Upper lobe of left lung (tissue), 6 donors: ENCODE measurements around the gene EXOC3L4. TPM values are rescaled to one million over a fixed set of nuclear protein-coding genes. Genes with fewer than 3 reads are reported as not detected.
A peak's percentile ranks its signal among the peaks of the same experiment; 100 is the strongest.

ENCODE experiments used
- ATAC-seq, 2 donors: fragments of 200-7000 bp; cut with Tn5 transposase; one replicate each; pipeline ENCODE4 v1.9.1; 2022; ENCODE audit warnings: mild to moderate bottlenecking in 2 of 2, moderate library complexity in 2 of 2; ENCODE audit not compliant: low FRiP score in 2 of 2
- DNase-seq, 2 donors: peaks; one replicate each; pipeline ENCODE4 v3.0.0-alpha.2; 2019 to 2020
- H3K27ac ChIP-seq, 4 donors: fragments of 200-600 bp; sonication (generic); one replicate each; pipeline ENCODE4 v1.5.1; 2016 to 2019
- H3K27me3 ChIP-seq, 4 donors: fragments of 200-600 bp; sonication (generic); one replicate each; pipeline ENCODE4 v1.5.1; 2017 to 2019
- H3K36me3 ChIP-seq, 4 donors: fragments of 200-600 bp; sonication (generic); one replicate each; pipeline ENCODE4 v1.5.1; 2016 to 2019
- H3K4me1 ChIP-seq, 4 donors: fragments of 200-600 bp; sonication (generic); one replicate each; pipeline ENCODE4 v1.5.1; 2018 to 2019
- H3K4me3 ChIP-seq, 4 donors: fragments of 200-600 bp; sonication (generic); one replicate each; pipeline ENCODE4 v1.5.1; 2017 to 2019; ENCODE audit warnings: mild to moderate bottlenecking in 2 of 4, moderate library complexity in 1 of 4
- H3K9me3 ChIP-seq, 4 donors: fragments of 200-600 bp; sonication (generic); one replicate each; pipeline ENCODE4 v1.5.1; 2018 to 2019
- EP300 ChIP-seq, 4 donors: sonication (generic); formaldehyde crosslinking; IDR thresholded peaks; one replicate each; pipeline ENCODE4 v1.5.1; 2017; ENCODE audit warnings: antibody characterized with exemption in 4 of 4, control low read depth in 2 of 4
- POLR2A ChIP-seq, 4 donors: fragments of 450-650 bp; IDR thresholded peaks; one replicate each; pipeline ENCODE4 v1.5.1; 2016 to 2017; ENCODE audit warnings: antibody characterized with exemption in 4 of 4, mild to moderate bottlenecking in 2 of 4
- POLR2AphosphoS5 ChIP-seq, 2 donors: sonication (generic); formaldehyde crosslinking; IDR thresholded peaks; one replicate each; pipeline ENCODE4 v1.5.1; 2017; ENCODE audit warnings: antibody characterized with exemption in 2 of 2
- WGBS, 2 donors: methylation state at CpG; one replicate each; pipeline ENCODE4 v1.1.5; 2017 to 2018; 5-methylcytosine and 5-hydroxymethylcytosine counted together
- total RNA-seq, 6 donors: library from RNA; depleted of rRNA in 4 of 6; stranded (reverse); fragments of >200 nt in 4 of 6; gene quantifications; one replicate each; pipeline versions ENCODE4 v1.1.0 to v1.2.1, GENCODE V29; 2016 to 2021
- TF ChIP-seq, protein P1 (sequence below), 6 experiments: fragments of 450-650 bp in 4 of 6; fragments of 200-600 bp in 2 of 6; sonication (generic) in 2 of 6; IDR thresholded peaks; one replicate each; pipeline ENCODE4 v1.5.1; 2016 to 2019; ENCODE audit warnings: antibody characterized with exemption in 6 of 6
- donor health status: DM: no; HTN: no; CAD: no; lungs with moderate emphysema.
- donor health status: DM: no; HTN: yes; CAD: no; lungs with severe emphysema.

Gene EXOC3L4
- total RNA-seq, 6 donors from 2014 or later = 0.30 to 7.6 (median 2.9) TPM

DNA sequence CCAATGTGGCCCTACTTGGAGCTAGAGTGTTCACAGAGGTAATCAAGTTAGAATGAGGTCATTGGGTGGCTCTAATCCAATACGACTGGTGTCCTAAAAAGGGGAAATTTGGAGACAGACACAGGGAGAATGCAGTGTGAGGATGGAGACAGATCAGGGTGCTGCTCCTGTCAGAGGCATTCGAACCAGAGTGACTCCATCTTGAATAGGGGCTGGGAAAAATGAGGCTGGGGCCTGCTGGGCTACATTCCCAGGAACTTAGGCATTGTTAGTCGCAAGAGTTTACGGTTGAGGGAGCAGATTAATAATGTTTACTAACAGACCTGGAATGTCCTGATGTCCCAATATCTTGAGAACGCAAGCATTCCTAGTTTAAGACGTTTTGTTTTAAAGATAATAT is 49.0 kb downstream of the EXOC3L4 start:
- ATAC-seq = no peak
- Histone ChIP-seq H3K36me3 (no peaks in the 10 kb centered on the region), H3K9me3 (no peaks in the 10 kb centered on the region), H3K4me1 (peaks cover 4 to 9% (median 8%) of the 10 kb centered on the region in 4 donors), H3K27ac (no peak overlapping the region), H3K4me3 (no peak overlapping the region), H3K27me3 (peaks cover 0 to 2% (median 0%) of the 10 kb centered on the region in 4 donors)
- DNase-seq = no peak
- TF ChIP-seq EP300 (IDR thresholded peaks at IDR 0.05) (no peak), POLR2A (IDR thresholded peaks at IDR 0.05) (no peak), POLR2AphosphoS5 (IDR thresholded peaks at IDR 0.05) (no peak)
- TF ChIP-seq, protein P1, sequence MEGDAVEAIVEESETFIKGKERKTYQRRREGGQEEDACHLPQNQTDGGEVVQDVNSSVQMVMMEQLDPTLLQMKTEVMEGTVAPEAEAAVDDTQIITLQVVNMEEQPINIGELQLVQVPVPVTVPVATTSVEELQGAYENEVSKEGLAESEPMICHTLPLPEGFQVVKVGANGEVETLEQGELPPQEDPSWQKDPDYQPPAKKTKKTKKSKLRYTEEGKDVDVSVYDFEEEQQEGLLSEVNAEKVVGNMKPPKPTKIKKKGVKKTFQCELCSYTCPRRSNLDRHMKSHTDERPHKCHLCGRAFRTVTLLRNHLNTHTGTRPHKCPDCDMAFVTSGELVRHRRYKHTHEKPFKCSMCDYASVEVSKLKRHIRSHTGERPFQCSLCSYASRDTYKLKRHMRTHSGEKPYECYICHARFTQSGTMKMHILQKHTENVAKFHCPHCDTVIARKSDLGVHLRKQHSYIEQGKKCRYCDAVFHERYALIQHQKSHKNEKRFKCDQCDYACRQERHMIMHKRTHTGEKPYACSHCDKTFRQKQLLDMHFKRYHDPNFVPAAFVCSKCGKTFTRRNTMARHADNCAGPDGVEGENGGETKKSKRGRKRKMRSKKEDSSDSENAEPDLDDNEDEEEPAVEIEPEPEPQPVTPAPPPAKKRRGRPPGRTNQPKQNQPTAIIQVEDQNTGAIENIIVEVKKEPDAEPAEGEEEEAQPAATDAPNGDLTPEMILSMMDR (IDR thresholded peaks at IDR 0.05) = no peak
- WGBS, 2 donors = 73 to 79% methylated on average over 6 of the region's 6 CpGs

DNA sequence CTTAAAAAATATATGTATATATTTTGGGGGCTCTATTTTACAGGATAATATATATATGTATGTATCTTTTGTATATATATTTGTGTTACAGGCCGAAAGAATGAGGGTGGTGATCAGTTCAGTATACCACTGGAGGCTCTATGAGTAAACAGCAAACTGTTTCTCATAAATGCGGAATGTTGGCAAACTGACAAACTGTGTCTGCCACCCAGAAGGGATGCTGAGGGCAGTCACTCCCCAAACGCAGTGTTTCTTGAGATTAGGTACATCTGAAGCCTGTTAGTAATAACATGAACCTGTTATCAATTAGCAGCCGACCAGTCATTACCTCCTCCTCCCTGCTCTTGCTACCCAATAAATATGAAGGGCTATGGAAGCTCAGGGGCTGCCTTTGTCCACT is 49.6 kb downstream of the EXOC3L4 start:
- DNase-seq = no peak
- ATAC-seq = no peak
- Histone ChIP-seq H3K9me3 (no peaks in the 10 kb centered on the region), H3K27ac (no peak overlapping the region), H3K4me3 (no peak overlapping the region), H3K4me1 (peaks cover 0 to 3% (median 3%) of the 10 kb centered on the region in 4 donors), H3K27me3 (peaks cover 0 to 2% (median 0%) of the 10 kb centered on the region in 4 donors), H3K36me3 (no peaks in the 10 kb centered on the region)
- TF ChIP-seq POLR2AphosphoS5 (IDR thresholded peaks at IDR 0.05) (no peak), EP300 (IDR thresholded peaks at IDR 0.05) (no peak), POLR2A (IDR thresholded peaks at IDR 0.05) (no peak)
- TF ChIP-seq, protein P1 (IDR thresholded peaks at IDR 0.05) = no peak
- WGBS, 2 donors = 64 to 75% methylated on average over 4 of the region's 4 CpGs

DNA sequence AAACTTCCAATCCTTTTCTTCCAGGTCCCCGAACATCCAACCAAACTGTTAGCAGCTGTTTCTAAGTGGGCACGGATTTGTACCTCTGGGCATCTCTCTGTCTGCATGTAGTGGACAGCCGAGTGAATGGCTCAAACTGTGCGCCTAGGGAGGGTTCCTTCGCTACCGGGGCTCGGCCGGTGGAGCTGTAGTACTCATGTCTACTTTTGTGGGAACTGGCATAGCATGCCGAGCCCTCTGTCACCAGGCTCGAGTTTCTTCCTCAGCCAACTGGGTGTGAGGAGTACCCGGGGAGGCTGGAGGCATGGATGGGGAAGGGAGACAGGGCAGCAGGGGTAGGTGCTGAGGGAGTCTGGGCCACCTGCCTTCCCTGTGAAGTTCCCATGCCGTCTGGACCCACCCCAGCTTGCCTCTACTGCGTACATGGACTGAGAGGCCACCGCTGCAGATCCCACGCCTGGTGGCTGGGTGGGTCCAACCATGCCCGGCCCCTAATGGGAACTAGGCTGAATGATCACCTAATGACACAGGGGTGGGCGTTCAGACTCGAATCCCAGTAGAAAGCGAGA is 51.7 kb downstream of the EXOC3L4 start:
- DNase-seq = no peak
- Histone ChIP-seq H3K27me3 (no peaks in the 10 kb centered on the region), H3K36me3 (no peaks in the 10 kb centered on the region), H3K27ac (no peak overlapping the region), H3K9me3 (no peaks in the 10 kb centered on the region), H3K4me1 (no peaks in the 10 kb centered on the region), H3K4me3 (no peak overlapping the region)
- peak in 1 of 2 donors; percentile 57 for ATAC-seq
- 91 to 94% methylated on average over 11 to 19 of the region's 19 CpGs for WGBS, 2 donors
- TF ChIP-seq POLR2AphosphoS5 (IDR thresholded peaks at IDR 0.05) (no peak), EP300 (IDR thresholded peaks at IDR 0.05) (no peak), POLR2A (IDR thresholded peaks at IDR 0.05) (no peak)
- TF ChIP-seq, protein P1 (IDR thresholded peaks at IDR 0.05) = no peak

DNA sequence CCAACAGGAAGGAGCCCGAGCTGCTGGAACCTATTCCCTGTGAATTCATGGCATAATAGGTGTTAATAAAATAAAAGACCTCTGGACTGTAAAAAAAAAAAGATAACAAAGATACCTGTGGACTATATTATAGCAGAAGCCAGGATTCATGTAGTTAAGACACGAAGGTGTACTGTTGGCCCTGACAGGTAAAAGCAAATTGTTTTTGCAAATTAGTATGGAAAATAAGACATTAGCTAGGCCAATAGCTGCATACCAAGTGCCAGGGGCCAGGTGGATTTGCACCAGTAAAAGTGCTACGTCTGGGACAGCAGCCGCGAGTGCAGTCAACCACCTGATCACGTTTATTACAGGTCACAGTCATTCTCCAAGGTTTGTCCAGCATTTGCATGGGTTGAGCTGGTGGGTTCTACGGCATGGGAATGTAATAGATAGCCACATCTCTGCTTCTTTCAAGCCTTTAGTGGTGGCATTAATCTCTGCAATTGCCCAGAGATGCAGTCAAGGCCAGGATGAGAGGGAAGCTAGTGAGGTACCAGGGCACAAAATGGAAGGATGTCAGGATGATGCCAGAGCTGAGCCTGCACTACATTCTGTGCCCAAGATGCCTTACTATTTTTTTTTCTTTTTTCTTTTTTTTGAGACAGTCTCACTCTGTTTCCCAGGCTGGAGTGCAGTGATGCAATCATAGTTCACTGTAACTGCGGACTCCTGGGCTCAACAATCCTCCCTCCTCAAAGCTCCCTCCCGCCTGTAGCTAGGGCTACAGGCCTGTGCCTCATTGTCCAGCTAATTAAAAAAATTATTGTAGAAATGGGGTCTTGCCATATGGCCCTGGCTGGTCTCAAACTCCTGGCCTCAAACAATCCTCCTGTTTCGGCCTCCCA is 55.1 kb downstream of the EXOC3L4 start:
- Histone ChIP-seq H3K4me3 (no peak overlapping the region), H3K9me3 (no peaks in the 10 kb centered on the region), H3K36me3 (no peaks in the 10 kb centered on the region), H3K27ac (no peak overlapping the region), H3K27me3 (no peaks in the 10 kb centered on the region), H3K4me1 (no peaks in the 10 kb centered on the region)
- ATAC-seq = no peak
- WGBS, 2 donors = 90 to 97% methylated on average over 9 to 10 of the region's 10 CpGs
- TF ChIP-seq EP300 (IDR thresholded peaks at IDR 0.05) (no peak), POLR2AphosphoS5 (IDR thresholded peaks at IDR 0.05) (no peak), POLR2A (IDR thresholded peaks at IDR 0.05) (no peak)
- TF ChIP-seq, protein P1 (IDR thresholded peaks at IDR 0.05) = no peak
- DNase-seq = peak in 1 of 2 donors; percentile 3
